Activated naive CD8-positive, alpha-beta T cell treated with anti-CD3 and anti-CD28 coated beads for 36 hours (primary cell): Measurements from ENCODE around the gene USP21. TPM values are rescaled to one million over a fixed set of nuclear protein-coding genes. Genes with fewer than 3 reads are reported as not detected.

Source experiments
- DNase-seq: peaks from one replicate; pipeline ENCODE4 v3.0.0; 2021
- H3K27ac Mint-ChIP-seq: one replicate; pipeline ENCODE4 v1.8.0; 2022; ENCODE audit warnings: mild to moderate bottlenecking, moderate library complexity, mixed read lengths
- H3K27me3 Mint-ChIP-seq: one replicate; pipeline ENCODE4 v1.8.0; 2022; ENCODE audit warnings: mild to moderate bottlenecking, mixed read lengths
- H3K36me3 Mint-ChIP-seq: one replicate; pipeline ENCODE4 v1.8.0; 2021; ENCODE audit warnings: mild to moderate bottlenecking, mixed read lengths
- H3K4me1 Mint-ChIP-seq: one replicate; pipeline ENCODE4 v1.8.0; 2021; ENCODE audit warnings: mixed read lengths
- H3K4me3 Mint-ChIP-seq: one replicate; pipeline ENCODE4 v1.8.0; 2022; ENCODE audit warnings: mild to moderate bottlenecking, moderate library complexity, mixed read lengths
- H3K9me3 Mint-ChIP-seq: one replicate; pipeline ENCODE4 v1.8.0; 2022; ENCODE audit warnings: mixed read lengths
- total RNA-seq, 2 experiments: library from RNA; stranded (reverse); gene quantifications; one replicate each; pipeline ENCODE4 v1.2.3, GENCODE V29; 2021

The USP21 gene
- total RNA-seq, 2 experiments from 2014 or later = 24.2 to 25.4 TPM

DNA sequence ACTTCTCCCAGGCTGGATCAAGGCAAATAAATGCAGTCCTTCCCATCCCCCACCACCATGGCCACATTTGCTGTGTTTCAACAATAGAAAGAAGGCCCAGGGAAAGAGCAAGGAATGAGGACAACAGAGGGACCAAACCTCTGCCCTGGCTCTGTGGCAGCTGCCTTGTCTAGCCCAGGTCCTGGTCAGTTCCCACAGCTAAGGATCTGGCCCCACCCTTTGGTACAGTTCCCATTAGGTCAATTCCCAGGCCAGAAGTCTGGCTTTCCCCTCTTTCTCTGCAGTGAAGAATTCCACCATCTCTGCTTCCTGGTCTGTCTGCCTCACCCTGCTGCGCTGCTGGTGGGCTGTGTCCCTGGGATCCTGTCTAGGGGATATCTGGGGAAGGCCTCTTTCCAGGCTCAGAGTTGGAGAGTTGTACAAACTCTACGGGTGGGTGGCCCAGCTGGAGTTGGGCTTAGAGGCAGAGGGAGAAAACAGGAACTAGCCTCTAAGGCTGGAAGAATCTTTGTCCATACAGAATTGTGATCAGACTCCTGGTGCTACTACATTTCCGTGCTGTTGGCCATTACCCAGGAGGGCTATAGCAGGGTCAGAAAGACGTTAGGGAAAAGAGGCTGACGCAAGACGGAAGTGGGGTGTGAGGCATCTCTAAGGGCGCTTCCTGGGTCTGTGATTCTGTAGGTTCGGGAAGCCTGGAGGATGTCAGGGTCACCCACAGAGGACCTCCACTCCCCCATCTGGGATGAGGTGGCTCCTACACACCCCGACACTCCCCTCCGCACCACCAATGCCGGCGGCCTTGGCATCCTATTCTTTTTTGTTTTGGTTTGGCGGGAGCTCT lies 41.9 kb downstream of the USP21 start:
- H3K9me3 Mint-ChIP-seq = no peaks in the 10 kb centered on the region
- H3K27me3 Mint-ChIP-seq = no peaks in the 10 kb centered on the region
- peak overlapping the region; percentile 95 for H3K27ac Mint-ChIP-seq
- peak overlapping the region; percentile 92 for H3K4me3 Mint-ChIP-seq
- DNase-seq = no peak
- peaks cover 21% of the 10 kb centered on the region for H3K36me3 Mint-ChIP-seq
- H3K4me1 Mint-ChIP-seq = peaks cover 39% of the 10 kb centered on the region

DNA sequence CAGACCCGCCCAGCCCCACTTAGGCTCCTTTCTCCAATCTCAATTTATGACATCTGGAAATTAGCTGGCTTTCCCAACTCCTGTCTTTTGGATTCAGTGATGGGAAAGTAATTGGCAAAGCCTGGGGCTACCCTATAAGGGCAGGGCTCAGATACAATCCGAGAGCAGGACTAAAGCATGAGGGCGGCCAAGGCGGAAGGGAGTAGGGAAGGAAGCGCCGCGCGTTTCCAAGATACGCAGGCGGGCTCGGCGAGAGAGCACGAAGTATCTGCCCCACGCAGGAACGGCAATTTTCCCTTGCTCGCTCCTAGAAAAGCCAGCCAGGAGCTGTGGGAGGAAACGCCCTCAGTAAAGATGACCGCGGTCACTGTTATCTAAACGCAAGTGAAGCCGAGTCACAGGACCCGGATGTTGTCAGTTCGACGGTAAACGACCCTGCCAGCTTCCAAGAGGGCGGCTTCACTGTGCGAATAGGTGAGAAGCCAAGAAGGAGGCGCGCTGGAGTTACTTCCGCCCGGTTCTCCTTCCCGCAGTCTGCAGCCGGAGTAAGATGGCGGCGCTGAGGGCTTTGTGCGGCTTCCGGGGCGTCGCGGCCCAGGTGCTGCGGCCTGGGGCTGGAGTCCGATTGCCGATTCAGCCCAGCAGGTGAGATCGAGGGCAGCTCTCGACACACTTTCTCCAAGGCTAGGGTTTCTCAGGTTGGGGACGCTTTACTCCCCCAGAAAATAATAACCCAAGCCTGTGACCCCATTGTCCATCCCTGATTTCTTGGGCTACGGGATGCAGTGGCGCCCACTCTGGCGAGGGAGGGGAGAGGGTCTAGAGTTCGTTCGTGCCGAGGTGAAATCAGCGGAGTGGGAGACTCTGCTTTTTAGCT lies 42.8 kb downstream of the USP21 start, which contains the start of gene NDUFS2:
Gene NDUFS2 (plus strand): TSS at position 532 of the 877 bp plus-strand sequence. CDS start 19 bp downstream, at position 551.
- H3K9me3 Mint-ChIP-seq = no peaks in the 10 kb centered on the region
- H3K27ac Mint-ChIP-seq = peak within 1 kb of the TSS; percentile 95
- peak; percentile 92 for DNase-seq
- no peaks in the 10 kb centered on the region for H3K27me3 Mint-ChIP-seq
- H3K4me3 Mint-ChIP-seq = peak within 1 kb of the TSS; percentile 92
- peaks cover 23% of the 10 kb centered on the region for H3K36me3 Mint-ChIP-seq
- H3K4me1 Mint-ChIP-seq = peaks cover 46% of the 10 kb centered on the region

DNA sequence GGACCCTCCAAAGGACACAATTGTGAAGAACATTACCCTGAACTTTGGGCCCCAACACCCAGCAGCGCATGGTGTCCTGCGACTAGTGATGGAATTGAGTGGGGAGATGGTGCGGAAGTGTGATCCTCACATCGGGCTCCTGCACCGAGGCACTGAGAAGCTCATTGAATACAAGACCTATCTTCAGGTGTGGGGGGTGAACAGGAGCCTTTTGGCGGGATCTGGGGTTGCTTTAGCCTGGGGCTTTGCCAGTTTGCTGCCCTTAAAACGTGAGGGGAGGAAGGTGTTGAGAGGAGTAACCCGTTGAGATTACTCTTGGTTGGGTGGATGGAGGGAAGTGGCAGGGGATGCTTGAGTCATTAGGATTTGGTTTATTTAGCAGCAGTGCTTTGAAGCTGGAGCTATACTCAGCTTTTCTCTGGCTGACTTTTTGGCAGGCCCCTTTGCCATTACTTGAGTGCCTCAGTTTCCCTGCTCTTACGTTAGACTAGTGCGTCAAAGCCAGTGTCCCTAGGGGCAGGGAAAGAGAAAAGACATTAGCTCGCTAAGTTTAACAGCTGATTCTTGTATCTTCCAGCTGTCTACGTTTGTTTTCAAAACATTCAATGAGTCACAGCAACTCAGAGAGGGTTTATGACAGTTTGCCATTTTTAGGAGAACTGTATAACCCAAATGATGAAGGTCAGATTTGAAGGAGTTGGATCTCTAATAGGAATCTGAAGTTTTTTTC lies 47.3 kb downstream of the USP21 start:
- no peak for DNase-seq
- H3K27ac Mint-ChIP-seq = peak overlapping the region; percentile 66
- peaks cover 44% of the 10 kb centered on the region for H3K4me1 Mint-ChIP-seq
- H3K4me3 Mint-ChIP-seq = no peak overlapping the region
- no peaks in the 10 kb centered on the region for H3K9me3 Mint-ChIP-seq
- no peaks in the 10 kb centered on the region for H3K27me3 Mint-ChIP-seq
- H3K36me3 Mint-ChIP-seq = peaks cover 37% of the 10 kb centered on the region

DNA sequence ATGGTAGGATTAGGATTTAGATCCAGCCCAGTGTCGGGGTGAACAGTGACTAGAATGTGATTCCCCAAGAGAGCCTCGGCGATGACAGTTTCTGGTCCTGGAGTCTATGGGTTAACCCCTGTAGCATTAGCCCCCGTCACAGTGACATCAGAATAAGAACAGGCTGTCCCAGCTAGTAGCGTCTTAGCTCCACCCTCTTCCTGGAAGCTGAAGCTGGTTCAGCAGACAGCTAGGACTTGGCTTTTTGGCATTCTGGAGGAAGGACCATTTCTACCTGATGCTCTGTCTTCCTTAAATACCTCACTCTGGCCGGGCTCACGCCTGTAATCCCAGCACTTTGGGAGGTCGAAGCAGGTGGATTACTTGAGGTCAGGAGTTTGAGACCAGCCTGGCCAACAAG lies 47.9 kb downstream of the USP21 start:
- no peak for DNase-seq
- Mint-ChIP-seq H3K4me1 (peaks cover 45% of the 10 kb centered on the region), H3K9me3 (no peaks in the 10 kb centered on the region), H3K36me3 (peaks cover 39% of the 10 kb centered on the region), H3K27ac (peak overlapping the region; percentile 66), H3K4me3 (no peak overlapping the region), H3K27me3 (no peaks in the 10 kb centered on the region)

DNA sequence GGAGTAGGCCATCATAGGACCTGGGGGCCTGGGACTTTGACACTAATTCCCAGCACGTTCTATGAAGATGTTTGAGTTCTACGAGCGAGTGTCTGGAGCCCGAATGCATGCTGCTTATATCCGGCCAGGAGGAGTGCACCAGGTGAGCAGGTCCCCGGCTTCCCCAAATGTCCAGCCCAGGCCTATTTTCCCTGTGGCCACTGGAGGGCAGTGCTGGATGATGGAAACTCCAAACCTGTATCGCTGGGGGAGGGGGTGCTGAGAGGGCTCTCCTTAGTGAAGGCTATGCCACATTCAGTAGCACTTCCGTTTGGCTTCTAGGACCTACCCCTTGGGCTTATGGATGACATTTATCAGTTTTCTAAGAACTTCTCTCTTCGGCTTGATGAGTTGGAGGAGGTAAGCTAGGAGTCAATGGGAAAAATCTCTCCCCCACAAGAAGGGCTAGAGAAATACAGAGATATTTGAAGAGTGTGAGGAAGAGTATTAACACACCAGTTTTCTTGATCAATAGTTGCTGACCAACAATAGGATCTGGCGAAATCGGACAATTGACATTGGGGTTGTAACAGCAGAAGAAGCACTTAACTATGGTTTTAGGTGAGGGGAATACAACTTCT lies 50.6 kb downstream of the USP21 start:
- DNase-seq = peak; percentile 73
- H3K27ac Mint-ChIP-seq = peak overlapping the region; percentile 71
- H3K36me3 Mint-ChIP-seq = peaks cover 39% of the 10 kb centered on the region
- H3K4me3 Mint-ChIP-seq = no peak overlapping the region
- no peaks in the 10 kb centered on the region for H3K9me3 Mint-ChIP-seq
- peaks cover 34% of the 10 kb centered on the region for H3K4me1 Mint-ChIP-seq
- H3K27me3 Mint-ChIP-seq = no peaks in the 10 kb centered on the region

DNA sequence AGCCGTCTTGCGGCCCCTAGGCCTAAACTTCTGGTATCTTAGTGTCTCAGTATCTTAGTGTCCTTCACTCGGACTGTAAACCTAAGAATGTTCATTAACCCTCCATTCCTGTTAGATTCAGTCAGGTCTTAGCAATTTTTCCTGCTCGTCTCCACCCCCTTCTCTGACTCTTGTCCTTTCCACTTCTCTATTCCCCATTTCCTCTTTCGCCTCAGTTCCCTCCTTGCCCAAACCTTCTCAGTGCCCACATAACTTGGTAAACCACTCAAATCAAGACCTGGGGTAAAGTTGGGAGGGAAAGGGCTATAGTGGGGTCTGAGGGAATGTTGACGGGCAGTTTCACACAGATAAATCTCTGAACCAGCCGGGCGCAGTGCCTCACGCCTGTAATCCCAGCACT lies 55.1 kb downstream of the USP21 start:
- no peak for DNase-seq
- Mint-ChIP-seq H3K4me1 (peaks cover 45% of the 10 kb centered on the region), H3K27me3 (no peaks in the 10 kb centered on the region), H3K27ac (no peak overlapping the region), H3K36me3 (peaks cover 34% of the 10 kb centered on the region), H3K9me3 (no peaks in the 10 kb centered on the region), H3K4me3 (no peak overlapping the region)

DNA sequence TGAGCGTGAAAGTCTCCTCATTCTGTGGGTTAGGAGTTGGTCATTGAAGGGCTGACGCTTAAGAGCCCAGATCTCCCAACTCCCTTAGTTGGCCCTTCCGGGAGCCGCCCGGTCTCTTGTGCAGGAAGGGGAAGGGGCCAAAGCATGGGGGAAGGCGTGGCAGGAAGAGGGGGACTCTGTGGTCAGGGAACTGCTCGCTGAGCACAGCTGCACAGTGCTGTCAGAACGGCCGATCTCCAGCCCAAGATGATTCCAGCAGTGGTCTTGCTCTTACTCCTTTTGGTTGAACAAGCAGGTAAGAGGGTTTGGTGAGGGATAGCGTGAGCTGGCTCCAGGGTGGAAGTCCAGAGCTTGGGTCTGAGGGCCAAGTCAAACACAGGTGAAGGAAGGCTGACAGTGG lies 55.8 kb downstream of the USP21 start, which contains the start of gene FCER1G:
Gene FCER1G (plus strand): TSS at position 220 of the 400 bp plus-strand sequence. CDS start 27 bp downstream, at position 247.
- Mint-ChIP-seq H3K27ac (peak within 1 kb of the TSS; percentile 77), H3K27me3 (no peaks in the 10 kb centered on the region), H3K9me3 (no peaks in the 10 kb centered on the region), H3K4me1 (peaks cover 47% of the 10 kb centered on the region), H3K4me3 (peak within 1 kb of the TSS; percentile 49), H3K36me3 (peaks cover 28% of the 10 kb centered on the region)
- no peak for DNase-seq

Other genes starting within 250 kb of the USP21 start
- gene ITLN2, start 204.7 kb upstream of the USP21 start, total RNA-seq = not detected
- 10 to 100 TPM; 12.8 to 13.4 TPM for gene F11R, start 138.3 kb upstream of the USP21 start, total RNA-seq
- gene TSTD1, start 120.5 kb upstream of the USP21 start, total RNA-seq = 10 to 100 TPM; 44.8 to 45.7 TPM
- gene USF1, start 113.5 kb upstream of the USP21 start, total RNA-seq = 10 to 100 TPM; 57.0 to 62.0 TPM
- 100 to 1,000 TPM; 146 to 157 TPM for gene ARHGAP30, start 89.6 kb upstream of the USP21 start, total RNA-seq
- gene NECTIN4, start 69.9 kb upstream of the USP21 start, total RNA-seq = under 1 TPM; 0.12 to 0.16 TPM
- gene KLHDC9, start 61.1 kb upstream of the USP21 start, total RNA-seq = under 1 TPM; 0.33 to 0.46 TPM
- gene PFDN2, start 41.5 kb upstream of the USP21 start, total RNA-seq = 100 to 1,000 TPM; 141 to 148 TPM
- gene NIT1, start 41.4 kb upstream of the USP21 start, total RNA-seq = 10 to 100 TPM; 34.3 to 39.3 TPM
- 10 to 100 TPM; 37.4 to 38.7 TPM for gene DEDD, start 26.8 kb upstream of the USP21 start, total RNA-seq
- 10 to 100 TPM; 89.9 to 92.8 TPM for gene UFC1, start 5.5 kb upstream of the USP21 start, total RNA-seq
- gene PPOX, start 6.9 kb downstream of the USP21 start, total RNA-seq = 10 to 100 TPM; 20.1 to 20.8 TPM
- gene B4GALT3, start 18.0 kb downstream of the USP21 start, total RNA-seq = 10 to 100 TPM; 49.5 to 53.9 TPM
- gene ADAMTS4, start 39.6 kb downstream of the USP21 start, total RNA-seq = 1 to 10 TPM; 2.5 to 3.8 TPM
- gene NDUFS2, start 42.9 kb downstream of the USP21 start, total RNA-seq = 10 to 100 TPM; 87.7 to 95.8 TPM
- gene FCER1G, start 55.8 kb downstream of the USP21 start, total RNA-seq = 1 to 10 TPM; 1.2 to 3.0 TPM
- gene APOA2, start 64.1 kb downstream of the USP21 start, total RNA-seq = not detected
- 10 to 100 TPM; 26.3 to 26.4 TPM for gene TOMM40L, start 66.6 kb downstream of the USP21 start, total RNA-seq
- not detected for gene NR1I3, start 78.7 kb downstream of the USP21 start, total RNA-seq
- under 1 TPM; 0.39 to 0.80 TPM for gene PCP4L1, start 99.2 kb downstream of the USP21 start, total RNA-seq
- 1 to 10 TPM; 2.9 to 3.7 TPM for gene MPZ, start 150.5 kb downstream of the USP21 start, total RNA-seq
- gene SDHC, start 154.9 kb downstream of the USP21 start, total RNA-seq = 100 to 1,000 TPM; 187 to 192 TPM
- not detected for gene CFAP126, start 208.4 kb downstream of the USP21 start, total RNA-seq